ENCODE measurements around the gene RHBG. TPM values are rescaled to one million over a fixed set of nuclear protein-coding genes. Genes with fewer than 3 reads are reported as not detected.

The RHBG gene
- total and polyA plus RNA-seq, 3 experiments from 2014 or later, result not detected

- peaks cover 0 to 1% (median 0%) of the 10 kb centered on the region in 3 donors for H3K4me1 Mint-ChIP-seq
- Histone ChIP-seq H3K27me3 (ENCODE audit: insufficient read depth, low read length, poor library complexity, severe bottlenecking) (peaks cover 56% of the 10 kb centered on the region), H3K36me3 (ENCODE audit: insufficient read depth, low read length) (no peaks in the 10 kb centered on the region), H3K27ac (ENCODE audit: low read depth, low read length) (no peak overlapping the region), H3K4me1 (ENCODE audit: insufficient read depth, low read length) (no peaks in the 10 kb centered on the region), H3K4me3 (ENCODE audit: low read length) (no peak overlapping the region), H3K9me3 (ENCODE audit: low read length) (no peaks in the 10 kb centered on the region)
- no peak overlapping the region for H3K27ac Mint-ChIP-seq
- DNase-seq, result no peak
- no peaks in the 10 kb centered on the region for H3K9me3 Mint-ChIP-seq
- ChIA-PET CTCF (no interaction called here), POLR2A (interaction anchor here (0.7 kb wide), 1 partner anchor 22 kb away, joined by 5 read pairs; no protein-coding TSS in a partner anchor)
- peaks cover 42 to 96% of the 10 kb centered on the region in 2 donors for H3K27me3 Mint-ChIP-seq
- no peaks in the 10 kb centered on the region for H3K36me3 Mint-ChIP-seq
- H3K4me3 Mint-ChIP-seq, result no peak overlapping the region
These were observed 58.9 kb downstream of the RHBG start for GRCh38 chr1:156427957-156428356.

DNA sequence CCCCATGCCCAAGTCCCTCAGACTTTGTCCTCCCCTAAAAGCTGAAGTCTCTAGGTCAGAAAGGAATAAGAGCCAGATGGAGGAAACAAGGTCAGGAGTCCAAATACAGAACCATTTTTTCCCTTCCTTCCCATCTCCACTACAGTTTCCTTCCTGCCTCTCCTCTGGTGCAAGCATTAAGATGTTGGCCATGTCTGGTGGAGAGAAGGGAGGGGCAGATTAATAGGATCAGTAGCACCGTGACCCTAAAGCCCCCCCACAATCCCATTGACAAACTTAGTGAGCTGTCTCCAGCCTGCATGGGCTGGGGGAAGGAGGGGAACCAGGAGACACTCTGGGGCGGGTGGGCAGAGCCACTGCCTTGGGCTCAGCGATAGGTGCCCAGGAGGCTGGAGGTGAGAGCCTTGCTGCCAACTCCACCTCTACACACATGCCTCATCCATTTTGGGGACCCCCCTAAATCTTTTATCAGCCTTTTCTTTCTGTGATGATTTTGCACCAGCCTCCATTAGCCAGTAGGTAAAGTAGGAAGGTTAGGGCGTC is 59.8 kb downstream of the RHBG start:
- H3K4me1 ChIP-seq (ENCODE audit: insufficient read depth, low read length), result no peaks in the 10 kb centered on the region
- peaks cover 0 to 1% (median 0%) of the 10 kb centered on the region in 3 donors for H3K4me1 Mint-ChIP-seq
- no peak overlapping the region for H3K4me3 Mint-ChIP-seq
- H3K9me3 ChIP-seq (ENCODE audit: low read length), result no peaks in the 10 kb centered on the region
- no peak overlapping the region for H3K27ac ChIP-seq (ENCODE audit: low read depth, low read length)
- POLR2A ChIA-PET, result interaction anchor here (0.7 kb wide), 1 partner anchor 21 kb away, joined by 5 read pairs; no protein-coding TSS in a partner anchor
- no peak for DNase-seq
- no peak overlapping the region for H3K27ac Mint-ChIP-seq
- H3K36me3 ChIP-seq (ENCODE audit: insufficient read depth, low read length), result no peaks in the 10 kb centered on the region
- peaks cover 51 to 96% of the 10 kb centered on the region in 2 donors for H3K27me3 Mint-ChIP-seq
- no peaks in the 10 kb centered on the region for H3K36me3 Mint-ChIP-seq
- H3K27me3 ChIP-seq (ENCODE audit: insufficient read depth, low read length, poor library complexity, severe bottlenecking), result peaks cover 56% of the 10 kb centered on the region
- H3K4me3 ChIP-seq (ENCODE audit: low read length), result no peak overlapping the region
- no peaks in the 10 kb centered on the region for H3K9me3 Mint-ChIP-seq
- CTCF ChIA-PET, result interaction anchor here (1.0 kb wide), 1 partner anchor 17 kb away, joined by 4 read pairs; no protein-coding TSS in a partner anchor

- Mint-ChIP-seq H3K27me3 (peaks cover 58 to 96% of the 10 kb centered on the region in 2 donors), H3K9me3 (no peaks in the 10 kb centered on the region), H3K27ac (no peak overlapping the region), H3K36me3 (no peaks in the 10 kb centered on the region), H3K4me3 (no peak overlapping the region), H3K4me1 (peaks cover 0 to 1% (median 0%) of the 10 kb centered on the region in 3 donors)
- Histone ChIP-seq H3K9me3 (ENCODE audit: low read length) (no peaks in the 10 kb centered on the region), H3K36me3 (ENCODE audit: insufficient read depth, low read length) (no peaks in the 10 kb centered on the region), H3K4me1 (ENCODE audit: insufficient read depth, low read length) (no peaks in the 10 kb centered on the region), H3K27ac (ENCODE audit: low read depth, low read length) (no peak overlapping the region), H3K4me3 (ENCODE audit: low read length) (no peak overlapping the region), H3K27me3 (ENCODE audit: insufficient read depth, low read length, poor library complexity, severe bottlenecking) (peaks cover 61% of the 10 kb centered on the region)
- ChIA-PET POLR2A (no interaction called here), CTCF (interaction anchor here (0.8 to 1.0 kb wide), 2 partner anchors 16 to 44 kb away, joined by 4 read pairs; no protein-coding TSS in a partner anchor)
- DNase-seq, result no peak
These were observed 60.5 kb downstream of the RHBG start for GRCh38 chr1:156429313-156430060.

DNA sequence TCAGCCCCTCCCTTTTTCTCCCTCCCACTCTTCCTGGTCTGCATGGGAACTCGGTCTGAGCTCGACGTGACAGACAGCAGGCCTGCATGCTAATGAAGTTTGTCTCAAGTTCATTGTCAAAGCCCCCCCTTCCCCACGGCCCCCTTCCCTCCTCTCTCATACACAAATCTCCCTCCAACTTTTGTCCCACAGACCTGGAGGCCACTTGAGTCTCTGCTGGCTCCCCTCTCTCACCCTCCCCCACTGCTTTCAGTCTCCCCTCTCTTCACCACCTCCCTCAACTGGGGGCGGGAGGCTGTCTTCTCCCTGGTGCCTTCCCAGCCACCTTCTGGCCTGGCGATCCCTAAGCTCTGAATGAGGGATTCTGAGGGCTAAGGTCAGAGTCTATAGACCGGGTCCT is 61.3 kb downstream of the RHBG start:
- peaks cover 64% of the 10 kb centered on the region for H3K27me3 ChIP-seq (ENCODE audit: insufficient read depth, low read length, poor library complexity, severe bottlenecking)
- H3K27ac ChIP-seq (ENCODE audit: low read depth, low read length), result no peak overlapping the region
- no peak for DNase-seq
- Mint-ChIP-seq H3K36me3 (no peaks in the 10 kb centered on the region), H3K4me3 (peak overlapping the region in 1 of 7 donors; percentile 38), H3K27ac (no peak overlapping the region), H3K27me3 (peaks cover 63 to 96% of the 10 kb centered on the region in 2 donors), H3K9me3 (no peaks in the 10 kb centered on the region), H3K4me1 (peaks cover 4 to 5% (median 4%) of the 10 kb centered on the region in 3 donors)
- no peak overlapping the region for H3K4me3 ChIP-seq (ENCODE audit: low read length)
- ChIA-PET CTCF (interaction anchor here (0.8 to 1.3 kb wide), 2 partner anchors 15 to 45 kb away, joined by 4 to 6 read pairs; no protein-coding TSS in a partner anchor), POLR2A (interaction anchor here (0.5 kb wide), 1 partner anchor 132 kb away, joined by 4 read pairs; no protein-coding TSS in a partner anchor)
- H3K9me3 ChIP-seq (ENCODE audit: low read length), result no peaks in the 10 kb centered on the region
- H3K36me3 ChIP-seq (ENCODE audit: insufficient read depth, low read length), result no peaks in the 10 kb centered on the region
- H3K4me1 ChIP-seq (ENCODE audit: insufficient read depth, low read length), result no peaks in the 10 kb centered on the region

DNA sequence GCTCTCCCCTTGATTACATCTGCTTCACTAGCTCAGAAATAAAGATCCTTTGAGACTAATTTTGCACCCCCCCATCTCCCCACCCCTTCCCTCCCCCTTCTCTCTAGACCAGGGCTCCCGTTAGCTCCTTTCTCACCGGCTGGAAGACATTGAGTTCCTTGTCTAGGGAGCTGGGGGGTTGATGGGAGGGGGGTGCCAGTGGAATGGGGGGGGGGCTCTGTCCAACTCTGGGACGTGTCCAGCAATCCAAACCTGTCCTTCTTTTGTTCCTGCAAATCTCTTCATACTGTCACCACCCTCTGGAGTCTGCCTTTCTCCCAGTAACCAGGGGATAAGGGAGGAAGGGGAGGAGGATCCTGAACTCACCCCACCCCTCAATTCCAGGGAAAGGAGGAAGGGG is 61.9 kb downstream of the RHBG start:
- Histone ChIP-seq H3K27ac (ENCODE audit: low read depth, low read length) (no peak overlapping the region), H3K27me3 (ENCODE audit: insufficient read depth, low read length, poor library complexity, severe bottlenecking) (peaks cover 64% of the 10 kb centered on the region), H3K4me1 (ENCODE audit: insufficient read depth, low read length) (no peaks in the 10 kb centered on the region), H3K9me3 (ENCODE audit: low read length) (no peaks in the 10 kb centered on the region), H3K36me3 (ENCODE audit: insufficient read depth, low read length) (no peaks in the 10 kb centered on the region), H3K4me3 (ENCODE audit: low read length) (no peak overlapping the region)
- H3K36me3 Mint-ChIP-seq, result no peaks in the 10 kb centered on the region
- H3K27ac Mint-ChIP-seq, result no peak overlapping the region
- H3K9me3 Mint-ChIP-seq, result no peaks in the 10 kb centered on the region
- peaks cover 7 to 9% (median 8%) of the 10 kb centered on the region in 3 donors for H3K4me1 Mint-ChIP-seq
- no peak overlapping the region for H3K4me3 Mint-ChIP-seq
- POLR2A ChIA-PET, result interaction anchor here (0.5 kb wide), 1 partner anchor 131 kb away, joined by 4 read pairs; no protein-coding TSS in a partner anchor
- H3K27me3 Mint-ChIP-seq, result peaks cover 67 to 95% of the 10 kb centered on the region in 2 donors
- CTCF ChIA-PET, result interaction anchor here (0.8 to 1.3 kb wide), 2 partner anchors 15 to 45 kb away, joined by 3 to 6 read pairs; no protein-coding TSS in a partner anchor
- no peak for DNase-seq

- Histone ChIP-seq H3K36me3 (ENCODE audit: insufficient read depth, low read length) (no peaks in the 10 kb centered on the region), H3K27me3 (ENCODE audit: insufficient read depth, low read length, poor library complexity, severe bottlenecking) (peaks cover 64% of the 10 kb centered on the region), H3K9me3 (ENCODE audit: low read length) (no peaks in the 10 kb centered on the region), H3K27ac (ENCODE audit: low read depth, low read length) (no peak overlapping the region), H3K4me1 (ENCODE audit: insufficient read depth, low read length) (peaks cover 2% of the 10 kb centered on the region), H3K4me3 (ENCODE audit: low read length) (no peak overlapping the region)
- Mint-ChIP-seq H3K4me3 (no peak overlapping the region), H3K27ac (no peak overlapping the region), H3K4me1 (peaks cover 7 to 11% (median 10%) of the 10 kb centered on the region in 3 donors), H3K9me3 (no peaks in the 10 kb centered on the region), H3K27me3 (peaks cover 66 to 91% of the 10 kb centered on the region in 2 donors), H3K36me3 (no peaks in the 10 kb centered on the region)
- ChIA-PET POLR2A (no interaction called here), CTCF (interaction anchor here (0.8 to 1.4 kb wide), 3 partner anchors 12 to 46 kb away, joined by 3 to 6 read pairs (median 6); no protein-coding TSS in a partner anchor)
- no peak for DNase-seq
These were observed 62.4 kb downstream of the RHBG start for GRCh38 chr1:156431366-156431765.

GRCh38 chr1:156431769-156432668 is 63.0 kb downstream of the RHBG start:
- no peak for DNase-seq
- no peak overlapping the region for H3K27ac ChIP-seq (ENCODE audit: low read depth, low read length)
- Mint-ChIP-seq H3K4me1 (peaks cover 9 to 15% (median 14%) of the 10 kb centered on the region in 3 donors), H3K4me3 (no peak overlapping the region), H3K9me3 (no peaks in the 10 kb centered on the region), H3K36me3 (no peaks in the 10 kb centered on the region), H3K27me3 (peaks cover 62 to 89% of the 10 kb centered on the region in 2 donors), H3K27ac (peak overlapping the region in 1 of 8 donors; percentile 61)
- peaks cover 7% of the 10 kb centered on the region for H3K4me1 ChIP-seq (ENCODE audit: insufficient read depth, low read length)
- H3K27me3 ChIP-seq (ENCODE audit: insufficient read depth, low read length, poor library complexity, severe bottlenecking), result peaks cover 70% of the 10 kb centered on the region
- CTCF ChIA-PET, result interaction anchor here (0.8 to 1.4 kb wide), 4 partner anchors 9 to 46 kb away, joined by 3 to 6 read pairs (median 3); no protein-coding TSS in a partner anchor
- H3K9me3 ChIP-seq (ENCODE audit: low read length), result no peaks in the 10 kb centered on the region
- H3K36me3 ChIP-seq (ENCODE audit: insufficient read depth, low read length), result no peaks in the 10 kb centered on the region
- no peak overlapping the region for H3K4me3 ChIP-seq (ENCODE audit: low read length)
- POLR2A ChIA-PET, result no interaction called here

Measured in CD8-positive, alpha-beta memory T cell (primary cell).